Colonic mucosa (tissue), 4 donors: ENCODE data around the gene CALM3. TPM values are rescaled to one million over a fixed set of nuclear protein-coding genes. Genes with fewer than 3 reads are reported as not detected.

ENCODE experiments used
- DNase-seq: peaks from one replicate; pipeline ENCODE4 v3.0.0-alpha.2; 2020
- H3K27ac ChIP-seq: fragments of 200-600 bp; one replicate; pipeline ENCODE4 v1.8.0; 2021
- H3K27me3 ChIP-seq: fragments of 200-600 bp; one replicate; pipeline ENCODE4 v1.8.0; 2021
- H3K36me3 ChIP-seq: fragments of 200-600 bp; one replicate; pipeline ENCODE4 v1.8.0; 2021
- H3K4me1 ChIP-seq: fragments of 200-600 bp; one replicate; pipeline ENCODE4 v1.8.0; 2021; ENCODE audit warnings: mild to moderate bottlenecking
- H3K4me3 ChIP-seq: fragments of 200-600 bp; one replicate; pipeline ENCODE4 v1.8.0; 2021
- H3K9ac ChIP-seq, 2 donors: one replicate each; pipeline ENCODE4 v1.7.0; 2013; ENCODE audit warnings: control low read depth in 2 of 2, low read depth in 2 of 2, low read length in 2 of 2
- H3K9me3 ChIP-seq: fragments of 200-600 bp; one replicate; pipeline ENCODE4 v1.8.0; 2021
- CTCF ChIP-seq: fragments of 200-600 bp; IDR thresholded peaks from one replicate; pipeline ENCODE4 v1.8.0; 2022; ENCODE audit warnings: antibody characterized with exemption, mild to moderate bottlenecking
- intact Hi-C: fragments of 100-400 bp; cut with DNase I; formaldehyde crosslinking; loops from one replicate; pipeline ENCODE4 v1.14.1; 2022
- total RNA-seq, 2 donors: library from RNA; stranded (reverse); fragmentation: NEBNext Ultra II Directional in 1 of 2; extraction: Animal tissue kit (Norgen Biotek cat#: 25700) in 1 of 2; gene quantifications; one replicate each; pipeline ENCODE4 v1.2.1, GENCODE V29; 2021
- donor health status: healthy.
- donor health status: DM: no; HTN: no; CAD: no.
- donor health status: DM: no; HTN: no; CAD: no.

Gene CALM3
- total RNA-seq, 2 donors from 2014 or later, result 309 to 444 TPM

- Histone ChIP-seq H3K9ac (no peak overlapping the region), H3K27ac (no peak overlapping the region), H3K4me3 (no peak overlapping the region), H3K4me1 (no peaks in the 10 kb centered on the region), H3K36me3 (no peaks in the 10 kb centered on the region), H3K9me3 (no peaks in the 10 kb centered on the region), H3K27me3 (no peaks in the 10 kb centered on the region)
- no peak for DNase-seq
- intact Hi-C loops, result no loop called here
- TF ChIP-seq CTCF, result no peak
Observed at GRCh38 chr19:46578450-46578849, 22.7 kb upstream of the CALM3 start.

- no peaks in the 10 kb centered on the region for H3K4me1 ChIP-seq
- peak; percentile 53 for TF ChIP-seq CTCF
- no peak overlapping the region for H3K9ac ChIP-seq
- no peaks in the 10 kb centered on the region for H3K9me3 ChIP-seq
- intact Hi-C loops, result no loop called here
- no peaks in the 10 kb centered on the region for H3K27me3 ChIP-seq
- no peak for DNase-seq
- no peak overlapping the region for H3K4me3 ChIP-seq
- H3K27ac ChIP-seq, result no peak overlapping the region
- no peaks in the 10 kb centered on the region for H3K36me3 ChIP-seq
Observed at GRCh38 chr19:46579361-46579879, 21.7 kb upstream of the CALM3 start.

GRCh38 chr19:46580247-46580646, 20.9 kb upstream of the CALM3 start:
- intact Hi-C loops, result no loop called here
- H3K27me3 ChIP-seq, result no peaks in the 10 kb centered on the region
- H3K4me3 ChIP-seq, result no peak overlapping the region
- no peaks in the 10 kb centered on the region for H3K36me3 ChIP-seq
- H3K9me3 ChIP-seq, result no peaks in the 10 kb centered on the region
- no peak overlapping the region for H3K27ac ChIP-seq
- no peak overlapping the region for H3K9ac ChIP-seq
- TF ChIP-seq CTCF, result no peak
- no peak for DNase-seq
- no peaks in the 10 kb centered on the region for H3K4me1 ChIP-seq

- intact Hi-C loops, result no loop called here
- Histone ChIP-seq H3K9ac (no peak overlapping the region), H3K36me3 (no peaks in the 10 kb centered on the region), H3K4me3 (no peak overlapping the region), H3K9me3 (no peaks in the 10 kb centered on the region), H3K4me1 (no peaks in the 10 kb centered on the region), H3K27me3 (no peaks in the 10 kb centered on the region), H3K27ac (no peak overlapping the region)
- no peak for DNase-seq
- TF ChIP-seq CTCF, result no peak
Observed at GRCh38 chr19:46585539-46585938, 15.6 kb upstream of the CALM3 start.

- intact Hi-C loops, result no loop called here
- no peak for DNase-seq
- Histone ChIP-seq H3K4me3 (no peak overlapping the region), H3K36me3 (no peaks in the 10 kb centered on the region), H3K9me3 (no peaks in the 10 kb centered on the region), H3K9ac (no peak overlapping the region), H3K27ac (no peak overlapping the region), H3K27me3 (no peaks in the 10 kb centered on the region), H3K4me1 (no peaks in the 10 kb centered on the region)
- TF ChIP-seq CTCF, result no peak
Observed at GRCh38 chr19:46586294-46586693, 14.8 kb upstream of the CALM3 start.
